SK-N-MC (cell line): ENCODE results near the gene NDUFB10.
"Not testable (repeated sequence)": the region's sequence is repeated elsewhere in the genome, so short reads cannot be mapped to it uniquely, and the experiment has no call there.

Source experiments
- EZH2 ChIP-seq: fragments of 200-600 bp; sonication (generic); IDR thresholded peaks from one replicate; pipeline ENCODE4 v1.6.1; 2017; ENCODE audit warnings: antibody characterized with exemption
- POLR2AphosphoS5 ChIP-seq: IDR thresholded peaks from 2 replicates; pipeline ENCODE4 v1.6.1; 2012; ENCODE audit warnings: mild to moderate bottlenecking, low read depth, low read length, borderline replicate concordance

GRCh38 chr16:1958143-1958491 lies 1.2 kb upstream of the NDUFB10 start:
- not testable (repeated sequence) for TF ChIP-seq EZH2, POLR2AphosphoS5
